Measurements from ENCODE around the gene GOLIM4. TPM values are rescaled to one million over a fixed set of nuclear protein-coding genes. Genes with fewer than 3 reads are reported as not detected.

GOLIM4 gene
- total and polyA plus RNA-seq, 7 donors, result 8.6 to 34.1 (median 13.4) TPM

DNA sequence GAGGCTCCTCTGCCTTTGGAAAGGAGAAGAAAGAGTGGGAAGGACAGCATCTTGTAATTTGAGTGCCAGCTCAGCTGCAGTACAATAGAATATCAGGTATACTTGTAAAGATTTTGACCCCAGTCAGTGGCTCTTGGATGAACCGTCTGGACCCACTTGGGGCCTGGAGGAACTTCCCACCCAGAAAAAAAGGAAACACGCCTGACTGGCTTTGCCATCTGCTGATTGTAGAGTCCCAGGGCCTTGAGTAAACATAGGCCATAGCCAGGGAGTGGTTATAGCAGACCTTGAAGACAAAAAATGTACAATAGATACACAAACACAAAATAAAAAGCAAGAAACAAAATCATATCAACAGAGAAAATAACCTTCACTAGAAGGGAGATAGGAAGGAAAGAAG is 112.1 kb downstream of the GOLIM4 start:
- ATAC-seq (no peak), DNase-seq (no peak)
- H3K9me3 ChIP-seq, result no peaks in the 10 kb centered on the region
- 70 to 77% (median 71%) methylated on average over 2 of the region's 2 CpGs for WGBS, 3 donors
- no peaks in the 10 kb centered on the region for H3K27me3 ChIP-seq (ENCODE audit: insufficient read depth in 3 of 3, low read length in 2 of 3)
- no peaks in the 10 kb centered on the region for H3K4me1 ChIP-seq
- TF ChIP-seq, protein P1, sequence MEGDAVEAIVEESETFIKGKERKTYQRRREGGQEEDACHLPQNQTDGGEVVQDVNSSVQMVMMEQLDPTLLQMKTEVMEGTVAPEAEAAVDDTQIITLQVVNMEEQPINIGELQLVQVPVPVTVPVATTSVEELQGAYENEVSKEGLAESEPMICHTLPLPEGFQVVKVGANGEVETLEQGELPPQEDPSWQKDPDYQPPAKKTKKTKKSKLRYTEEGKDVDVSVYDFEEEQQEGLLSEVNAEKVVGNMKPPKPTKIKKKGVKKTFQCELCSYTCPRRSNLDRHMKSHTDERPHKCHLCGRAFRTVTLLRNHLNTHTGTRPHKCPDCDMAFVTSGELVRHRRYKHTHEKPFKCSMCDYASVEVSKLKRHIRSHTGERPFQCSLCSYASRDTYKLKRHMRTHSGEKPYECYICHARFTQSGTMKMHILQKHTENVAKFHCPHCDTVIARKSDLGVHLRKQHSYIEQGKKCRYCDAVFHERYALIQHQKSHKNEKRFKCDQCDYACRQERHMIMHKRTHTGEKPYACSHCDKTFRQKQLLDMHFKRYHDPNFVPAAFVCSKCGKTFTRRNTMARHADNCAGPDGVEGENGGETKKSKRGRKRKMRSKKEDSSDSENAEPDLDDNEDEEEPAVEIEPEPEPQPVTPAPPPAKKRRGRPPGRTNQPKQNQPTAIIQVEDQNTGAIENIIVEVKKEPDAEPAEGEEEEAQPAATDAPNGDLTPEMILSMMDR (IDR thresholded peaks at IDR 0.05), result no peak
- no peak overlapping the region for H3K4me3 ChIP-seq
- no peak overlapping the region for H3K27ac ChIP-seq
- intact Hi-C loops (cut with DNase I), result no loop called here
- H3K36me3 ChIP-seq (ENCODE audit: insufficient read depth in 1 of 2, low read depth in 1 of 2), result no peaks in the 10 kb centered on the region

DNA sequence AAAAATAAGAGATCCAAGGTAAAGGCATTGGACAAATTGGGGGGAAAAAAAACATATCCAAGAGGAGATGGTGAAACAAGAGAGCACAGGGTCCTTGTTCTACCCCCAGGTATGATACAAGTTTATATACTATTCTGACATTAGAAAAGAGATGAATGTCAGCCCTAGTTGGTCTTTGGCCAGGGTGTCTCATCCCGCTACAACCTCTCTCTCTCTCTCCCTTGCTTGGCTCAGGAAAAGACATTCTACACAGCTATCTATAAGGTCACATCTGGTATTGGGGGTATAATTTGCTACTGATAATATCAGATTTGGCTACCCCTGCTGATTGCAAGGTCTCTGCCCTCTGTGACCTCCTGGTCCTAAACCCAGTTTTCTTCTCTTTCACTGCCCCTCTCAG is 117.2 kb downstream of the GOLIM4 start:
- Histone ChIP-seq H3K27me3 (ENCODE audit: insufficient read depth in 3 of 3, low read length in 2 of 3) (no peaks in the 10 kb centered on the region), H3K9me3 (no peaks in the 10 kb centered on the region), H3K4me1 (no peaks in the 10 kb centered on the region), H3K4me3 (no peak overlapping the region), H3K27ac (no peak overlapping the region), H3K36me3 (ENCODE audit: insufficient read depth in 1 of 2, low read depth in 1 of 2) (no peaks in the 10 kb centered on the region)
- ATAC-seq (no peak), DNase-seq (no peak)
- TF ChIP-seq, protein P1 (IDR thresholded peaks at IDR 0.05), result no peak
- intact Hi-C loops (cut with DNase I), result no loop called here
- 90 to 100% (median 100%) methylated on average over 1 of the region's 1 CpG for WGBS, 3 donors

GRCh38 chr3:167978071-167978470 is 117.7 kb downstream of the GOLIM4 start:
- H3K4me1 ChIP-seq, result no peaks in the 10 kb centered on the region
- no peaks in the 10 kb centered on the region for H3K9me3 ChIP-seq
- DNase-seq, result no peak
- H3K27ac ChIP-seq, result no peak overlapping the region
- WGBS, 3 donors, result 65 to 82% (median 74%) methylated on average over 3 of the region's 3 CpGs
- no peak for ATAC-seq
- TF ChIP-seq, protein P1 (IDR thresholded peaks at IDR 0.05), result no peak
- H3K36me3 ChIP-seq (ENCODE audit: insufficient read depth in 1 of 2, low read depth in 1 of 2), result no peaks in the 10 kb centered on the region
- no peak overlapping the region for H3K4me3 ChIP-seq
- no peaks in the 10 kb centered on the region for H3K27me3 ChIP-seq (ENCODE audit: insufficient read depth in 3 of 3, low read length in 2 of 3)
- intact Hi-C loops (cut with DNase I), result no loop called here

- H3K9me3 ChIP-seq, result no peaks in the 10 kb centered on the region
- DNase-seq (no peak), ATAC-seq (no peak)
- no peaks in the 10 kb centered on the region for H3K36me3 ChIP-seq (ENCODE audit: insufficient read depth in 1 of 2, low read depth in 1 of 2)
- H3K27me3 ChIP-seq (ENCODE audit: insufficient read depth in 3 of 3, low read length in 2 of 3), result no peaks in the 10 kb centered on the region
- TF ChIP-seq, protein P1 (IDR thresholded peaks at IDR 0.05), result no peak
- no peak overlapping the region for H3K27ac ChIP-seq
- H3K4me3 ChIP-seq, result no peak overlapping the region
- WGBS, 3 donors, result 43 to 59% (median 53%) methylated on average over 8 of the region's 8 CpGs
- no peaks in the 10 kb centered on the region for H3K4me1 ChIP-seq
- intact Hi-C loops (cut with DNase I), result no loop called here
Observed at GRCh38 chr3:167976516-167977361, 119.0 kb downstream of the GOLIM4 start.

GRCh38 chr3:167973901-167974300 is 121.8 kb downstream of the GOLIM4 start:
- H3K27me3 ChIP-seq (ENCODE audit: insufficient read depth in 3 of 3, low read length in 2 of 3), result no peaks in the 10 kb centered on the region
- H3K27ac ChIP-seq, result no peak overlapping the region
- H3K4me3 ChIP-seq, result no peak overlapping the region
- TF ChIP-seq, protein P1 (IDR thresholded peaks at IDR 0.05), result no peak
- no peaks in the 10 kb centered on the region for H3K4me1 ChIP-seq
- no peaks in the 10 kb centered on the region for H3K9me3 ChIP-seq
- ATAC-seq, result no peak
- intact Hi-C loops (cut with DNase I), result no loop called here
- DNase-seq, result no peak
- H3K36me3 ChIP-seq (ENCODE audit: insufficient read depth in 1 of 2, low read depth in 1 of 2), result no peaks in the 10 kb centered on the region

Data from psoas muscle (tissue), 8 donors.